Liver (tissue), 9 donors: ENCODE measurements around the gene LIFR. TPM values are rescaled to one million over a fixed set of nuclear protein-coding genes. Genes with fewer than 3 reads are reported as not detected.

Source experiments
- DNase-seq: peaks from one replicate; pipeline ENCODE4 v3.0.0-alpha.2; 2017; ENCODE audit warnings: low spot score
- H3K27ac ChIP-seq, 2 donors: one replicate each; pipeline ENCODE4 v1.7.0; 2013; ENCODE audit warnings: inconsistent platforms in 2 of 2, low read length in 2 of 2, control low read depth in 1 of 2, low read depth in 1 of 2, mild to moderate bottlenecking in 1 of 2
- H3K27me3 ChIP-seq, 4 donors: one replicate each; pipeline versions ENCODE4 v1.6.1 to v1.7.0; 2013; ENCODE audit warnings: low read length in 3 of 4, inconsistent platforms in 1 of 4, mild to moderate bottlenecking in 1 of 4, moderate library complexity in 1 of 4; ENCODE audit not compliant: control insufficient read depth in 4 of 4, insufficient read depth in 4 of 4
- H3K36me3 ChIP-seq, 4 donors: one replicate each; pipeline versions ENCODE4 v1.6.1 to v1.7.0; 2013; ENCODE audit warnings: low read length in 3 of 4, mild to moderate bottlenecking in 3 of 4, low read depth in 1 of 4, moderate library complexity in 1 of 4; ENCODE audit not compliant: control insufficient read depth in 4 of 4, insufficient read depth in 3 of 4
- H3K4me1 ChIP-seq, 4 donors: one replicate each; pipeline versions ENCODE4 v1.6.1 to v1.7.0; 2013; ENCODE audit warnings: low read length in 3 of 4, mild to moderate bottlenecking in 3 of 4, moderate library complexity in 1 of 4; ENCODE audit not compliant: control insufficient read depth in 4 of 4, insufficient read depth in 4 of 4
- H3K4me3 ChIP-seq, 3 donors: one replicate each; pipeline versions ENCODE4 v1.6.1 to v1.7.0; 2013; ENCODE audit warnings: low read length in 3 of 3, control low read depth in 1 of 3, low read depth in 1 of 3, mild to moderate bottlenecking in 1 of 3
- H3K9ac ChIP-seq, 2 donors: one replicate each; pipeline ENCODE4 v1.7.0; 2013; ENCODE audit warnings: low read length in 2 of 2, mild to moderate bottlenecking in 2 of 2, moderate library complexity in 2 of 2, control low read depth in 1 of 2, low read depth in 1 of 2
- H3K9me3 ChIP-seq, 4 donors: one replicate each; pipeline versions ENCODE4 v1.6.1 to v1.7.0; 2013; ENCODE audit warnings: low read length in 3 of 4; ENCODE audit not compliant: control insufficient read depth in 4 of 4
- EGR1 ChIP-seq, 2 donors: IDR thresholded peaks; 2 replicates each; pipeline ENCODE4 v1.6.1; 2016 to 2018; ENCODE audit warnings: antibody characterized with exemption in 2 of 2, low read depth in 2 of 2
- FOXA1 ChIP-seq: IDR thresholded peaks from 2 replicates; pipeline ENCODE4 v1.6.1; 2016; ENCODE audit warnings: antibody characterized with exemption
- FOXA2 ChIP-seq: IDR thresholded peaks from 2 replicates; pipeline ENCODE4 v1.6.1; 2016; ENCODE audit warnings: antibody characterized with exemption
- GABPA ChIP-seq, 2 donors: IDR thresholded peaks in 1 of 2; conservative IDR thresholded peaks in 1 of 2; 2 replicates each; pipeline ENCODE4 v1.6.1; 2016; ENCODE audit warnings: antibody characterized with exemption in 2 of 2, mild to moderate bottlenecking in 1 of 2, moderate library complexity in 1 of 2
- HNF4G ChIP-seq: IDR thresholded peaks from 2 replicates; pipeline ENCODE4 v1.6.1; 2016; ENCODE audit warnings: antibody characterized with exemption
- JUND ChIP-seq, 2 donors: IDR thresholded peaks; 2 replicates each; pipeline ENCODE4 v1.6.1; 2016; ENCODE audit warnings: antibody characterized with exemption in 2 of 2
- NR2F2 ChIP-seq: IDR thresholded peaks from 2 replicates; pipeline ENCODE4 v1.6.1; 2016; ENCODE audit warnings: antibody characterized with exemption
- RAD21 ChIP-seq, 2 donors: IDR thresholded peaks; 2 replicates each; pipeline ENCODE4 v1.6.1; 2016; ENCODE audit warnings: antibody characterized with exemption in 2 of 2, mild to moderate bottlenecking in 2 of 2
- SP1 ChIP-seq: IDR thresholded peaks from 2 replicates; pipeline ENCODE4 v1.6.1; 2018; ENCODE audit warnings: antibody characterized with exemption, mild to moderate bottlenecking
- TAF1 ChIP-seq: conservative IDR thresholded peaks from 2 replicates; pipeline ENCODE4 v1.6.1; 2016; ENCODE audit warnings: antibody characterized with exemption, mild to moderate bottlenecking
- YY1 ChIP-seq: IDR thresholded peaks from 2 replicates; pipeline ENCODE4 v1.6.1; 2016; ENCODE audit warnings: antibody characterized with exemption, mild to moderate bottlenecking
- WGBS: extraction: QIAGEN DNeasy Blood & Tissue Kit; methylation state at CpG from one replicate; pipeline ENCODE4 v1.1.7; 2013; 5-methylcytosine and 5-hydroxymethylcytosine counted together
- polyA plus RNA-seq, 2 donors: library from polyadenylated mRNA; stranded (reverse) in 1 of 2; unstranded in 1 of 2; fragments of 200-250 nt in 1 of 2; fragments of >200 nt in 1 of 2; fragmentation: Nextera tagmentation in 1 of 2; extraction: Ambion mirVana in 1 of 2; gene quantifications; one replicate each; pipeline versions ENCODE4 v1.2.1 to v1.2.3, GENCODE V29; 2013 to 2015
- total RNA-seq, 2 donors: library from RNA; depleted of rRNA; stranded (reverse); fragments of >200 nt; gene quantifications; one replicate each; pipeline ENCODE4 v1.2.3, GENCODE V29; 2014
- TF ChIP-seq, protein P1 (sequence below): IDR thresholded peaks from 2 replicates; pipeline ENCODE4 v1.6.1; 2016; ENCODE audit warnings: antibody characterized with exemption
- TF ChIP-seq, protein P2 (sequence below): IDR thresholded peaks from 2 replicates; pipeline ENCODE4 v1.6.1; 2016; ENCODE audit warnings: antibody characterized with exemption
- TF ChIP-seq, protein P3 (sequence below): IDR thresholded peaks from 2 replicates; pipeline ENCODE4 v1.6.1; 2016; ENCODE audit warnings: antibody characterized with exemption
- TF ChIP-seq, protein P4 (sequence below): IDR thresholded peaks from 2 replicates; pipeline ENCODE4 v1.6.1; 2016; ENCODE audit warnings: antibody characterized with exemption, mild to moderate bottlenecking
- donor health status: healthy.
- donor health status: healthy.
- donor health status: healthy.
- donor health status: healthy.
- donor health status: healthy.

Gene LIFR
- total and polyA plus RNA-seq, 4 donors, result 10.5 to 79.7 (median 32.8) TPM

DNA sequence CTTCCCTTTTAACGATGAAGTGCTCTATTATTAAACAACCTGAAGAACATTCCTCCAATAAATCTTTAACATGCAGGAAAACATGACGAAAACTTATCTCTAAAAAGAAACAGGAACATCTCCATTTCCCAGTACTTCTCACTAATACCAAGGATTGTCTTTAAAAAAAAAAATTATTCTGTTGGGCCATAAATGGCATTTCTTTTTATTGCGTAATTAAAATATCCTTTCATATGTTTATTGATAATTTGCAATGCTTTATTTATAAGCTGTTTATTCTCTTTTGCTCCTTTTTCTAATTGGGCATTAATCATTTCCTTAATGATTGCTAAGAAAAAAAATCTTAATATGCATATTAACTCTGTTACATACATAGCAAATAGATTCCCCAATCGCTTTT lies 18.9 kb downstream of the LIFR start (continued):
- TF ChIP-seq, protein P1, sequence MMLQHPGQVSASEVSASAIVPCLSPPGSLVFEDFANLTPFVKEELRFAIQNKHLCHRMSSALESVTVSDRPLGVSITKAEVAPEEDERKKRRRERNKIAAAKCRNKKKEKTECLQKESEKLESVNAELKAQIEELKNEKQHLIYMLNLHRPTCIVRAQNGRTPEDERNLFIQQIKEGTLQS, result no peak
- no peak for TF ChIP-seq HNF4G

DNA sequence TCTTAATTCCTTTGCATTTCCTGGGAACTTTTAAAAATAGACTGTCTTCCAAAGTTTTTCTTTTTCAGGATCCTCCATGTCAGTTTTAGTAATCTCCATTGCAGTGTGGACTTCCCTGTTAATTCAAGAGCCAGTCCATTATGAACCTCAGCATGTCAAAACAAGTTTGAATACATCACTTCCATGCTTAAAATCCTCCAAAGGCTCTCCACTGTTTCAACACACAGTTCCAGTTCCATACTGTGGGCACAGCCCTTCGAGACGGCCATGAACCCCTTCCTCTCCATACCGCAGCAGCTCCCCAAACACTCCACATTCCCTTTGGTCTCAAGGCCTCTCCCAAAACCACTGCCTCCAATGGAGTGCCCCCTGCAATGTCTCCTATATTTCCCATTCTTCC lies 19.5 kb downstream of the LIFR start:
- Histone ChIP-seq H3K4me1 (peaks cover 0 to 4% (median 0%) of the 10 kb centered on the region in 4 donors), H3K4me3 (no peak overlapping the region), H3K9ac (no peak overlapping the region), H3K27me3 (no peaks in the 10 kb centered on the region), H3K9me3 (peaks cover 0 to 5% (median 1%) of the 10 kb centered on the region in 4 donors), H3K36me3 (no peaks in the 10 kb centered on the region), H3K27ac (no peak overlapping the region)
- TF ChIP-seq GABPA (IDR thresholded peaks at IDR 0.05 in 1 of 2, conservative IDR thresholded peaks at IDR 0.05 in 1 of 2) (no peak), FOXA1 (no peak), HNF4G (no peak), FOXA2 (no peak), YY1 (no peak), NR2F2 (no peak), SP1 (no peak)
- DNase-seq, result no peak
- WGBS, result 87% methylated on average over 3 of the region's 3 CpGs

DNA sequence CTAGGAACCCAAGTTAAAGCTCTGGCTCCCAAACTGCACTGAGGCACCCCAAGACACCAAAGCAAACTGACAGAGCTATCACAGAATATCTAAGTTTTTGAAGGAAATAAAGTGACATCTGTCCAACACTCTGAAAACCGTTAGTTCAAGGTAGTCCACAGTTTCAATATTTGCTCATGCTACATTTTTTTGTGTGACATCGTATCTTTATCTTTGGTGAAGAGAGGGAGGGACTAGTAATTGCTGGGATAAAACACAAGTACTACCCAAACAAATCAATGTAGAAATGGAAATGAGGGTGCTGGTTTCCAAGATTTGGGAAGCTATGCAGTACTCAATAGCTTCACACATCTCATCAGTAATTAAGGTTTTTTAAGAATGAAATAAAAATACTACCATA lies 20.6 kb downstream of the LIFR start:
- Histone ChIP-seq H3K9me3 (peaks cover 0 to 11% (median 2%) of the 10 kb centered on the region in 4 donors), H3K36me3 (no peaks in the 10 kb centered on the region), H3K27ac (no peak overlapping the region), H3K4me1 (peaks cover 0 to 4% (median 0%) of the 10 kb centered on the region in 4 donors), H3K27me3 (no peaks in the 10 kb centered on the region), H3K4me3 (no peak overlapping the region), H3K9ac (no peak overlapping the region)
- DNase-seq, result no peak
- 38% methylated on average over 2 of the region's 2 CpGs for WGBS
- TF ChIP-seq, protein P2, sequence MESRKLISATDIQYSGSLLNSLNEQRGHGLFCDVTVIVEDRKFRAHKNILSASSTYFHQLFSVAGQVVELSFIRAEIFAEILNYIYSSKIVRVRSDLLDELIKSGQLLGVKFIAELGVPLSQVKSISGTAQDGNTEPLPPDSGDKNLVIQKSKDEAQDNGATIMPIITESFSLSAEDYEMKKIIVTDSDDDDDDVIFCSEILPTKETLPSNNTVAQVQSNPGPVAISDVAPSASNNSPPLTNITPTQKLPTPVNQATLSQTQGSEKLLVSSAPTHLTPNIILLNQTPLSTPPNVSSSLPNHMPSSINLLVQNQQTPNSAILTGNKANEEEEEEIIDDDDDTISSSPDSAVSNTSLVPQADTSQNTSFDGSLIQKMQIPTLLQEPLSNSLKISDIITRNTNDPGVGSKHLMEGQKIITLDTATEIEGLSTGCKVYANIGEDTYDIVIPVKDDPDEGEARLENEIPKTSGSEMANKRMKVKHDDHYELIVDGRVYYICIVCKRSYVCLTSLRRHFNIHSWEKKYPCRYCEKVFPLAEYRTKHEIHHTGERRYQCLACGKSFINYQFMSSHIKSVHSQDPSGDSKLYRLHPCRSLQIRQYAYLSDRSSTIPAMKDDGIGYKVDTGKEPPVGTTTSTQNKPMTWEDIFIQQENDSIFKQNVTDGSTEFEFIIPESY, result no peak
- TF ChIP-seq JUND (IDR thresholded peaks at IDR 0.05) (no peak), RAD21 (IDR thresholded peaks at IDR 0.05) (no peak), GABPA (IDR thresholded peaks at IDR 0.05 in 1 of 2, conservative IDR thresholded peaks at IDR 0.05 in 1 of 2) (no peak), NR2F2 (no peak), HNF4G (no peak), TAF1 (no peak), EGR1 (IDR thresholded peaks at IDR 0.05; ENCODE audit: low read depth in 2 of 2) (no peak), YY1 (no peak), FOXA1 (no peak), FOXA2 (no peak)
- TF ChIP-seq, protein P3, sequence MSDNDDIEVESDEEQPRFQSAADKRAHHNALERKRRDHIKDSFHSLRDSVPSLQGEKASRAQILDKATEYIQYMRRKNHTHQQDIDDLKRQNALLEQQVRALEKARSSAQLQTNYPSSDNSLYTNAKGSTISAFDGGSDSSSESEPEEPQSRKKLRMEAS, result no peak
- TF ChIP-seq, protein P4, sequence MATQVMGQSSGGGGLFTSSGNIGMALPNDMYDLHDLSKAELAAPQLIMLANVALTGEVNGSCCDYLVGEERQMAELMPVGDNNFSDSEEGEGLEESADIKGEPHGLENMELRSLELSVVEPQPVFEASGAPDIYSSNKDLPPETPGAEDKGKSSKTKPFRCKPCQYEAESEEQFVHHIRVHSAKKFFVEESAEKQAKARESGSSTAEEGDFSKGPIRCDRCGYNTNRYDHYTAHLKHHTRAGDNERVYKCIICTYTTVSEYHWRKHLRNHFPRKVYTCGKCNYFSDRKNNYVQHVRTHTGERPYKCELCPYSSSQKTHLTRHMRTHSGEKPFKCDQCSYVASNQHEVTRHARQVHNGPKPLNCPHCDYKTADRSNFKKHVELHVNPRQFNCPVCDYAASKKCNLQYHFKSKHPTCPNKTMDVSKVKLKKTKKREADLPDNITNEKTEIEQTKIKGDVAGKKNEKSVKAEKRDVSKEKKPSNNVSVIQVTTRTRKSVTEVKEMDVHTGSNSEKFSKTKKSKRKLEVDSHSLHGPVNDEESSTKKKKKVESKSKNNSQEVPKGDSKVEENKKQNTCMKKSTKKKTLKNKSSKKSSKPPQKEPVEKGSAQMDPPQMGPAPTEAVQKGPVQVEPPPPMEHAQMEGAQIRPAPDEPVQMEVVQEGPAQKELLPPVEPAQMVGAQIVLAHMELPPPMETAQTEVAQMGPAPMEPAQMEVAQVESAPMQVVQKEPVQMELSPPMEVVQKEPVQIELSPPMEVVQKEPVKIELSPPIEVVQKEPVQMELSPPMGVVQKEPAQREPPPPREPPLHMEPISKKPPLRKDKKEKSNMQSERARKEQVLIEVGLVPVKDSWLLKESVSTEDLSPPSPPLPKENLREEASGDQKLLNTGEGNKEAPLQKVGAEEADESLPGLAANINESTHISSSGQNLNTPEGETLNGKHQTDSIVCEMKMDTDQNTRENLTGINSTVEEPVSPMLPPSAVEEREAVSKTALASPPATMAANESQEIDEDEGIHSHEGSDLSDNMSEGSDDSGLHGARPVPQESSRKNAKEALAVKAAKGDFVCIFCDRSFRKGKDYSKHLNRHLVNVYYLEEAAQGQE, result no peak
